K562 (cell line): ENCODE results near the gene TNPO2. TPM values are rescaled to one million over a fixed set of nuclear protein-coding genes. Genes with fewer than 3 reads are reported as not detected.

Experiments
- CXXC5 ChIP-seq: fragments of 250-450 bp; sonication (Bioruptor Pico); IDR thresholded peaks from 2 replicates; pipeline ENCODE4 v1.8.0; 2022; ENCODE audit warnings: inconsistent platforms, mild to moderate bottlenecking, moderate library complexity
- DIDO1 ChIP-seq: fragments of 450-650 bp; IDR thresholded peaks from 2 replicates; pipeline ENCODE4 v1.6.1; 2016; ENCODE audit warnings: low read depth, missing biosample characterization, missing genetic modification characterization
- DNMT1 ChIP-seq: fragments of 450-650 bp; IDR thresholded peaks from 2 replicates; pipeline ENCODE4 v1.6.1; 2016; ENCODE audit warnings: antibody characterized with exemption, mild to moderate bottlenecking
- ELF2 ChIP-seq: fragments of 250-450 bp; sonication (Bioruptor Pico); IDR thresholded peaks from 2 replicates; pipeline ENCODE4 v1.5.0; 2021; ENCODE audit warnings: mild to moderate bottlenecking
- FOXJ2 ChIP-seq: fragments of 200-800 bp; sonication (Bioruptor generic); IDR thresholded peaks from 2 replicates; pipeline ENCODE4 v1.6.1; 2016; ENCODE audit warnings: missing genetic modification characterization, missing compliant biosample characterization
- FOXM1 ChIP-seq, 2 experiments: fragments of 450-650 bp in 1 of 2; sonication (generic) in 1 of 2; formaldehyde crosslinking in 1 of 2; IDR thresholded peaks; 2 replicates each; pipeline versions ENCODE4 v1.6.1 to v1.9.0; 2017 to 2022; ENCODE audit warnings: low read depth in 2 of 2, mild to moderate bottlenecking in 2 of 2, missing genetic modification reagents in 1 of 2, moderate library complexity in 1 of 2
- HLTF ChIP-seq: fragments of 450-650 bp; IDR thresholded peaks from 2 replicates; pipeline ENCODE4 v1.6.1; 2016
- HOXB6 ChIP-seq: fragments of 250-450 bp; sonication (Bioruptor Pico); IDR thresholded peaks from 2 replicates; pipeline ENCODE4 v1.5.1; 2022; ENCODE audit warnings: mild to moderate bottlenecking, borderline replicate concordance
- MAFG ChIP-seq: fragments of 450-650 bp; conservative IDR thresholded peaks from 2 replicates; pipeline ENCODE4 v1.6.1; 2016; ENCODE audit warnings: missing genetic modification characterization, missing compliant biosample characterization
- MYC ChIP-seq, 2 experiments: fragments of 250-450 bp in 1 of 2; sonication (Bioruptor Pico) in 1 of 2; IDR thresholded peaks; 2 replicates each; pipeline versions ENCODE4 v1.5.1 to v1.6.1; 2012 to 2021; ENCODE audit warnings: low read depth in 2 of 2, borderline replicate concordance in 1 of 2, improper control_type of control experiment in 1 of 2, low read length in 1 of 2, mild to moderate bottlenecking in 1 of 2, moderate library complexity in 1 of 2
- NCOA2 ChIP-seq, 2 experiments: fragments of 450-650 bp; IDR thresholded peaks; 2 replicates each; pipeline ENCODE4 v1.6.1; 2018; ENCODE audit warnings: mild to moderate bottlenecking in 2 of 2, moderate library complexity in 1 of 2; ENCODE audit not compliant: partially characterized antibody in 2 of 2
- NELFE ChIP-seq: IDR thresholded peaks from 2 replicates; pipeline ENCODE4 v1.6.1; 2011; ENCODE audit warnings: mild to moderate bottlenecking; ENCODE audit not compliant: insufficient read depth, insufficient read length
- PHTF2 ChIP-seq: fragments of 250-450 bp; sonication (Bioruptor Pico); IDR thresholded peaks from 2 replicates; pipeline ENCODE4 v1.5.0; 2021; ENCODE audit warnings: mild to moderate bottlenecking
- PKNOX1 ChIP-seq: fragments of 450-650 bp; IDR thresholded peaks from 2 replicates; pipeline ENCODE4 v1.6.1; 2016
- POLR2B ChIP-seq: fragments of 450-650 bp; IDR thresholded peaks from 2 replicates; pipeline ENCODE4 v1.6.1; 2018; ENCODE audit warnings: low read depth; ENCODE audit not compliant: partially characterized antibody
- POLR3G ChIP-seq: IDR thresholded peaks from 2 replicates; pipeline ENCODE4 v1.6.1; 2011; ENCODE audit not compliant: insufficient read length, insufficient replicate concordance; ENCODE audit errors: extremely low read depth
- RBFOX2 ChIP-seq: fragments of 200-400 bp; formaldehyde crosslinking; IDR thresholded peaks from 2 replicates; pipeline ENCODE4 v1.6.1; 2017; ENCODE audit warnings: low read depth, mild to moderate bottlenecking, low read length, moderate library complexity
- U2AF1 ChIP-seq: fragments of 200-400 bp; formaldehyde crosslinking; optimal IDR thresholded peaks from 2 replicates; pipeline ENCODE3; 2017; ENCODE audit warnings: mild to moderate bottlenecking, low read depth, low read length, moderate library complexity
- ZBTB5 ChIP-seq: fragments of 450-650 bp; IDR thresholded peaks from 2 replicates; pipeline ENCODE4 v1.6.1; 2017; ENCODE audit warnings: antibody characterized with exemption
- ZFX ChIP-seq: sonication (generic); formaldehyde crosslinking; IDR thresholded peaks from 2 replicates; pipeline ENCODE4 v1.8.0; 2022; ENCODE audit warnings: mild to moderate bottlenecking, missing genetic modification reagents, moderate library complexity
- ZNF395 ChIP-seq: fragments of 200-800 bp; sonication (Bioruptor generic); IDR thresholded peaks from 2 replicates; pipeline ENCODE4 v1.6.1; 2017; ENCODE audit warnings: missing genetic modification characterization, missing compliant biosample characterization
- ZNF644 ChIP-seq: fragments of 200-800 bp; sonication (Bioruptor generic); IDR thresholded peaks from 2 replicates; pipeline ENCODE4 v1.6.1; 2016; ENCODE audit warnings: low read depth, missing genetic modification characterization, missing compliant biosample characterization
- ZNF707 ChIP-seq: fragments of 250-450 bp; sonication (Bioruptor Pico); conservative IDR thresholded peaks from 2 replicates; pipeline ENCODE4 v1.8.0; 2022; ENCODE audit warnings: inconsistent platforms, mild to moderate bottlenecking, moderate library complexity
- ZNF766 ChIP-seq: fragments of 200-800 bp; sonication (Bioruptor generic); conservative IDR thresholded peaks from 2 replicates; pipeline ENCODE4 v1.6.1; 2016; ENCODE audit warnings: missing genetic modification characterization, missing compliant biosample characterization
- polyA plus RNA-seq, 8 experiments: library from polyadenylated mRNA; depleted of rRNA in 4 of 8; stranded (reverse) in 5 of 8; unstranded in 3 of 8; fragments of >200 nt; fragmentation: Nextera tagmentation in 2 of 8; fragmentation: Illumina TruSeq in 1 of 8; extraction: Ambion mirVana in 2 of 8; extraction: Trizol in 1 of 8; gene quantifications; 2 replicates each; pipeline versions ENCODE4 v1.2.1 to v1.2.3, GENCODE V29; 2011 to 2014; ENCODE audit warnings: inconsistent platforms in 1 of 8, missing spikeins in 1 of 8
- total RNA-seq, 7 experiments: library from RNA; depleted of rRNA in 6 of 7; stranded (reverse); fragments of >200 nt in 6 of 7; fragmentation: Illumina TruSeq in 2 of 7; extraction: Trizol in 2 of 7; gene quantifications; 2 replicates each; pipeline versions ENCODE4 v1.2.1 to v1.2.3, GENCODE V29; 2011 to 2021; ENCODE audit warnings: low replicate concordance in 1 of 7

TNPO2 gene
- total and polyA plus RNA-seq, 9 of the 15 experiments (the other 6 are each of a cell fraction or from before 2014, with no cell fraction given), result 6.0 to 126 (median 53.8) TPM

- TF ChIP-seq ZNF644 (tag) (no peak), PKNOX1 (peak; percentile 99), ZFX (CRISPR knock-in tag) (peak; percentile 64), NCOA2 (IDR thresholded peaks at IDR 0.05; ENCODE audit: partially characterized antibody in 2 of 2) (no peak), NELFE (no peak), HLTF (no peak), FOXJ2 (tag) (peak; percentile 97), CXXC5 (CRISPR knock-in tag) (peak; percentile 19; the same call in 1 of the 2 replicates), RBFOX2 (peak; percentile 83), ZNF766 (CRISPR knock-in tag) (no peak), ZNF707 (no peak), FOXM1 (IDR thresholded peaks at IDR 0.05; ENCODE audit: low read depth) (peak; percentile 76), FOXM1 (CRISPR knock-in tag; IDR thresholded peaks at IDR 0.05; ENCODE audit: low read depth) (no peak), PHTF2 (CRISPR knock-in tag) (no peak), ELF2 (CRISPR knock-in tag) (no peak), ZNF395 (0 out of 2 replicates have a peak, but pooled peaks have one; percentile 38), U2AF1 (no peak), HOXB6 (CRISPR knock-in tag) (no peak), MAFG (tag) (no peak), DIDO1 (tag) (peak; percentile 84; the same call in 1 of the 2 replicates), DNMT1 (no peak), POLR2B (peak; percentile 74), MYC (IDR thresholded peaks at IDR 0.05; ENCODE audit: low read depth, low read length) (peak; percentile 49; the same call in 1 of the 2 replicates), MYC (CRISPR knock-in tag; IDR thresholded peaks at IDR 0.05; ENCODE audit: borderline replicate concordance, low read depth) (0 out of 2 replicates have a peak, but pooled peaks have one; percentile 35), POLR3G (no peak), ZBTB5 (no peak)
Measured at GRCh38 chr19:12736995-12737834, 13.5 kb upstream of the TNPO2 start, which contains the start of gene GET3 (continued).
